Measurements from ENCODE around the gene FER1L5. TPM values are rescaled to one million over a fixed set of nuclear protein-coding genes. Genes with fewer than 3 reads are reported as not detected.

FER1L5 gene
- total and polyA plus RNA-seq, 2 donors (not counting 1 experiment from before 2014, with no cell fraction given): not detected

- H2AFZ ChIP-seq (ENCODE audit: insufficient read depth, low read depth, low read length, poor library complexity, severe bottlenecking): no peak overlapping the region
- no peaks in the 10 kb centered on the region for H3K27me3 Mint-ChIP-seq
- peaks cover 50% of the 10 kb centered on the region for H3K79me2 ChIP-seq (ENCODE audit: control insufficient read depth, insufficient read depth, low read length)
- CTCF ChIA-PET: no interaction called here
- no peaks in the 10 kb centered on the region for H3K27me3 ChIP-seq (replicated peaks in 1 of 4; ENCODE audit: control extremely low read depth in 1 of 4, control insufficient read depth in 3 of 4, insufficient read depth in 4 of 4, low read length in 3 of 4)
- DNase-seq (no peak), ATAC-seq (ENCODE audit: low read depth) (no peak)
- H3K9me3 Mint-ChIP-seq (ENCODE audit: insufficient read depth): no peaks in the 10 kb centered on the region
- no peak overlapping the region for H3K27ac ChIP-seq (ENCODE audit: low read length in 2 of 2)
- intact Hi-C loops (cut with micrococcal nuclease): loop anchor here (10.0 kb wide), 1 partner anchor 307 kb away; the partner anchor contains the start of gene ITPRIPL1
- H3K4me2 ChIP-seq (replicated peaks; ENCODE audit: low read depth, low read length, poor library complexity, severe bottlenecking): no peak overlapping the region
- H3K4me1 Mint-ChIP-seq: peaks cover 23% of the 10 kb centered on the region
- H3K27ac Mint-ChIP-seq: no peak overlapping the region
- peaks cover 17% of the 10 kb centered on the region for H4K20me1 ChIP-seq (ENCODE audit: control insufficient read depth, insufficient read depth, low read length, poor library complexity, severe bottlenecking)
- H3K4me1 ChIP-seq (ENCODE audit: control insufficient read depth in 2 of 2, insufficient read depth in 2 of 2, low read length in 2 of 2): peaks cover 12% of the 10 kb centered on the region in 2 donors
- H3K4me3 Mint-ChIP-seq: no peak overlapping the region
- 100% methylated on average over 3 of the region's 4 CpGs for WGBS (ENCODE audit: insufficient coverage)
- TF ChIP-seq EZH2 (IDR thresholded peaks at IDR 0.05; ENCODE audit: borderline replicate concordance, insufficient read depth, low read depth, low read length, poor library complexity, severe bottlenecking) (no peak), CTCF (IDR thresholded peaks at IDR 0.05) (no peak)
- POLR2A ChIA-PET: no interaction called here
- H3K9me3 ChIP-seq (ENCODE audit: control extremely low read depth in 1 of 3, control insufficient read depth in 2 of 3, insufficient read depth in 1 of 3, low read length in 2 of 3): no peaks in the 10 kb centered on the region
- H3K4me3 ChIP-seq (ENCODE audit: control extremely low read depth in 1 of 5, extremely low read depth in 1 of 5, insufficient read depth in 1 of 5, low read depth in 2 of 5, low read length in 4 of 5): no peak overlapping the region
- peaks cover 26 to 53% of the 10 kb centered on the region in 2 experiments for H3K36me3 ChIP-seq (replicated peaks in 1 of 2; ENCODE audit: control extremely low read depth in 1 of 2, control insufficient read depth in 1 of 2, extremely low read depth in 1 of 2, insufficient read depth in 2 of 2, low read length in 1 of 2)
- H3K9ac ChIP-seq (ENCODE audit: low read length): no peak overlapping the region
These were observed 10.6 kb upstream of the FER1L5 start for GRCh38 chr2:96631804-96632435.

- ChIA-PET CTCF (no interaction called here), POLR2A (no interaction called here)
- TF ChIP-seq CTCF (IDR thresholded peaks at IDR 0.05): no peak
- no peak for TF ChIP-seq EZH2 (IDR thresholded peaks at IDR 0.05; ENCODE audit: borderline replicate concordance, insufficient read depth, low read depth, low read length, poor library complexity, severe bottlenecking)
- DNase-seq (no peak), ATAC-seq (ENCODE audit: low read depth) (no peak)
- peaks cover 26 to 41% of the 10 kb centered on the region in 2 experiments for H3K36me3 ChIP-seq (replicated peaks in 1 of 2; ENCODE audit: control extremely low read depth in 1 of 2, control insufficient read depth in 1 of 2, extremely low read depth in 1 of 2, insufficient read depth in 2 of 2, low read length in 1 of 2)
- 98% methylated on average over 4 of the region's 9 CpGs for WGBS (ENCODE audit: insufficient coverage)
- Mint-ChIP-seq H3K9me3 (ENCODE audit: insufficient read depth) (no peaks in the 10 kb centered on the region), H3K4me1 (peaks cover 36% of the 10 kb centered on the region), H3K27me3 (no peaks in the 10 kb centered on the region), H3K27ac (no peak overlapping the region), H3K4me3 (no peak overlapping the region)
- intact Hi-C loops (cut with micrococcal nuclease): loop anchor here (10.0 kb wide), 1 partner anchor 309 kb away; the partner anchor contains the start of gene ITPRIPL1
- peaks cover 19 to 21% of the 10 kb centered on the region in 2 donors for H3K4me1 ChIP-seq (ENCODE audit: control insufficient read depth in 2 of 2, insufficient read depth in 2 of 2, low read length in 2 of 2)
- H3K79me2 ChIP-seq (ENCODE audit: control insufficient read depth, insufficient read depth, low read length): peaks cover 56% of the 10 kb centered on the region
- no peak overlapping the region for H3K4me2 ChIP-seq (replicated peaks; ENCODE audit: low read depth, low read length, poor library complexity, severe bottlenecking)
- no peak overlapping the region for H3K9ac ChIP-seq (ENCODE audit: low read length)
- peaks cover 20% of the 10 kb centered on the region for H4K20me1 ChIP-seq (ENCODE audit: control insufficient read depth, insufficient read depth, low read length, poor library complexity, severe bottlenecking)
- no peaks in the 10 kb centered on the region for H3K9me3 ChIP-seq (ENCODE audit: control extremely low read depth in 1 of 3, control insufficient read depth in 2 of 3, insufficient read depth in 1 of 3, low read length in 2 of 3)
- no peak overlapping the region for H3K27ac ChIP-seq (ENCODE audit: low read length in 2 of 2)
- H2AFZ ChIP-seq (ENCODE audit: insufficient read depth, low read depth, low read length, poor library complexity, severe bottlenecking): no peak overlapping the region
- H3K4me3 ChIP-seq (ENCODE audit: control extremely low read depth in 1 of 5, extremely low read depth in 1 of 5, insufficient read depth in 1 of 5, low read depth in 2 of 5, low read length in 4 of 5): no peak overlapping the region
- H3K27me3 ChIP-seq (replicated peaks in 1 of 4; ENCODE audit: control extremely low read depth in 1 of 4, control insufficient read depth in 3 of 4, insufficient read depth in 4 of 4, low read length in 3 of 4): no peaks in the 10 kb centered on the region
These were observed 8.9 kb upstream of the FER1L5 start for GRCh38 chr2:96633641-96634040.
